GM23338 (cell line): Measurements from ENCODE around the gene DNAJB6. TPM values are rescaled to one million over a fixed set of nuclear protein-coding genes. Genes with fewer than 3 reads are reported as not detected.

Source experiments
- ATAC-seq: fragments of 200-7000 bp; cut with Tn5 transposase; 3 replicates; pipeline ENCODE4 v1.9.1; 2020
- DNase-seq: peaks from one replicate; pipeline ENCODE4 v3.0.0-alpha.2; 2015; ENCODE audit warnings: low spot score
- H2AFZ ChIP-seq: fragments of 200-600 bp; sonication (generic); 2 replicates; pipeline ENCODE4 v1.8.0; 2016; ENCODE audit warnings: antibody characterized with exemption, mild to moderate bottlenecking, moderate library complexity
- H3F3A ChIP-seq: fragments of 200-600 bp; sonication (generic); replicated peaks from 2 replicates; pipeline ENCODE4 v1.8.0; 2017; ENCODE audit warnings: antibody characterized with exemption, mixed run types, low read depth
- H3K27ac ChIP-seq: fragments of 200-600 bp; sonication (generic); 2 replicates; pipeline ENCODE4 v1.6.1; 2016; ENCODE audit warnings: low read depth
- H3K27me3 ChIP-seq: fragments of 200-600 bp; sonication (generic); 2 replicates; pipeline ENCODE4 v1.8.0; 2016; ENCODE audit warnings: mild to moderate bottlenecking, mixed run types, moderate library complexity; ENCODE audit not compliant: insufficient read depth
- H3K36me3 ChIP-seq: fragments of 200-600 bp; sonication (generic); 2 replicates; pipeline ENCODE4 v1.8.0; 2016; ENCODE audit warnings: mild to moderate bottlenecking; ENCODE audit not compliant: insufficient read depth
- H3K4me1 ChIP-seq: fragments of 200-600 bp; sonication (generic); 2 replicates; pipeline ENCODE4 v1.8.0; 2016; ENCODE audit warnings: mild to moderate bottlenecking, moderate library complexity; ENCODE audit not compliant: insufficient read depth
- H3K4me2 ChIP-seq: fragments of 200-600 bp; sonication (generic); 2 replicates; pipeline ENCODE4 v1.7.1; 2017; ENCODE audit warnings: mixed run types
- H3K4me3 ChIP-seq: fragments of 200-600 bp; sonication (generic); 2 replicates; pipeline ENCODE4 v1.6.1; 2016; ENCODE audit warnings: mixed run types
- H3K79me2 ChIP-seq: fragments of 200-600 bp; sonication (generic); replicated peaks from 2 replicates; pipeline ENCODE4 v1.8.0; 2017; ENCODE audit warnings: mild to moderate bottlenecking; ENCODE audit not compliant: insufficient read depth
- H3K9me2 ChIP-seq: fragments of 200-600 bp; sonication (generic); 2 replicates; pipeline ENCODE4 v1.8.0; 2017; ENCODE audit not compliant: insufficient read depth
- H4K20me1 ChIP-seq: fragments of 200-600 bp; sonication (generic); replicated peaks from 2 replicates; pipeline ENCODE4 v1.8.0; 2017; ENCODE audit warnings: mild to moderate bottlenecking; ENCODE audit not compliant: insufficient read depth
- H3K27ac Mint-ChIP-seq: 2 replicates; pipeline ENCODE4 v1.8.0; 2020; ENCODE audit warnings: inconsistent platforms, mild to moderate bottlenecking, moderate library complexity, mixed read lengths
- H3K27me3 Mint-ChIP-seq: 3 replicates; pipeline ENCODE4 v1.8.0; 2022; ENCODE audit warnings: low read depth, mild to moderate bottlenecking, moderate library complexity, mixed read lengths, inconsistent platforms; ENCODE audit not compliant: insufficient read depth, poor library complexity
- H3K36me3 Mint-ChIP-seq: 3 replicates; pipeline ENCODE4 v1.8.0; 2021; ENCODE audit warnings: low read depth, mild to moderate bottlenecking, inconsistent platforms, moderate library complexity, mixed read lengths
- H3K4me1 Mint-ChIP-seq: 3 replicates; pipeline ENCODE4 v1.8.0; 2020; ENCODE audit warnings: mild to moderate bottlenecking, inconsistent platforms, mixed read lengths
- H3K4me3 Mint-ChIP-seq: 3 replicates; pipeline ENCODE4 v1.8.0; 2021; ENCODE audit warnings: moderate library complexity, mild to moderate bottlenecking, inconsistent platforms, mixed read lengths
- H3K9me3 Mint-ChIP-seq: 3 replicates; pipeline ENCODE4 v1.8.0; 2020; ENCODE audit warnings: moderate library complexity, mild to moderate bottlenecking, inconsistent platforms, mixed read lengths
- CREB1 ChIP-seq: fragments of 250-450 bp; sonication (Bioruptor Pico); IDR thresholded peaks from 2 replicates; pipeline ENCODE4 v1.5.0; 2020; ENCODE audit warnings: low read depth, mild to moderate bottlenecking, moderate library complexity
- EZH2 ChIP-seq: fragments of 200-600 bp; sonication (generic); IDR thresholded peaks from one replicate; pipeline ENCODE4 v1.8.0; 2017; ENCODE audit warnings: antibody characterized with exemption, mild to moderate bottlenecking, low read depth; ENCODE audit not compliant: unreplicated experiment
- EZH2phosphoT487 ChIP-seq: fragments of 200-600 bp; sonication (generic); IDR thresholded peaks from one replicate; pipeline ENCODE4 v1.8.1; 2018; ENCODE audit warnings: antibody characterized with exemption; ENCODE audit not compliant: unreplicated experiment
- JUNB ChIP-seq: IDR thresholded peaks from one replicate; pipeline ENCODE4 v1.6.1; 2016; ENCODE audit warnings: antibody characterized with exemption; ENCODE audit not compliant: unreplicated experiment
- NANOG ChIP-seq: IDR thresholded peaks from 2 replicates; pipeline ENCODE4 v1.6.1; 2016; ENCODE audit warnings: antibody characterized with exemption, borderline replicate concordance
- POLR2AphosphoS5 ChIP-seq: IDR thresholded peaks from 2 replicates; pipeline ENCODE4 v1.6.1; 2016; ENCODE audit warnings: antibody characterized with exemption, low read depth
- STAT1 ChIP-seq: IDR thresholded peaks from one replicate; pipeline ENCODE4 v1.6.1; 2016; ENCODE audit warnings: antibody characterized with exemption; ENCODE audit not compliant: unreplicated experiment
- ZNF114 ChIP-seq: fragments of 250-450 bp; sonication (Bioruptor Pico); IDR thresholded peaks from 2 replicates; pipeline ENCODE4 v1.5.0; 2020; ENCODE audit warnings: mild to moderate bottlenecking, moderate library complexity
- ZNF331 ChIP-seq: fragments of 250-450 bp; sonication (Bioruptor Pico); IDR thresholded peaks from 2 replicates; pipeline ENCODE4 v1.5.0; 2020; ENCODE audit warnings: low read depth, mild to moderate bottlenecking, moderate library complexity
- polyA plus RNA-seq: library from polyadenylated mRNA; unstranded; fragments of >200 nt; fragmentation: Nextera tagmentation; extraction: Ambion mirVana; gene quantifications from 2 replicates; pipeline ENCODE4 v1.2.1, GENCODE V29; 2016
- total RNA-seq: library from RNA; depleted of rRNA; stranded (reverse); fragments of >200 nt; shearing (Covaris generic); gene quantifications from 2 replicates; pipeline ENCODE4 v1.2.3, GENCODE V29; 2014
- TF ChIP-seq, protein P1 (sequence below): IDR thresholded peaks from 2 replicates; pipeline ENCODE4 v1.6.1; 2016; ENCODE audit warnings: antibody characterized with exemption
- TF ChIP-seq, protein P2 (sequence below): fragments of 250-450 bp; sonication (Bioruptor Pico); IDR thresholded peaks from 2 replicates; pipeline ENCODE4 v1.5.0; 2020; ENCODE audit warnings: mild to moderate bottlenecking, moderate library complexity
- TF ChIP-seq, protein P3 (sequence below): IDR thresholded peaks from one replicate; pipeline ENCODE4 v1.6.1; 2018; ENCODE audit warnings: antibody characterized with exemption; ENCODE audit not compliant: unreplicated experiment
- TF ChIP-seq, protein P4 (sequence below), 2 experiments: fragments of 200-600 bp in 1 of 2; sonication (generic) in 1 of 2; conservative IDR thresholded peaks; 2 replicates each; pipeline versions ENCODE4 v1.5.1 to v1.6.1; 2016 to 2017; ENCODE audit warnings: antibody characterized with exemption in 2 of 2, low read depth in 2 of 2, mild to moderate bottlenecking in 2 of 2, moderate library complexity in 1 of 2

The DNAJB6 gene
- total and polyA plus RNA-seq, 2 experiments from 2014 or later: 308 to 322 TPM

DNA sequence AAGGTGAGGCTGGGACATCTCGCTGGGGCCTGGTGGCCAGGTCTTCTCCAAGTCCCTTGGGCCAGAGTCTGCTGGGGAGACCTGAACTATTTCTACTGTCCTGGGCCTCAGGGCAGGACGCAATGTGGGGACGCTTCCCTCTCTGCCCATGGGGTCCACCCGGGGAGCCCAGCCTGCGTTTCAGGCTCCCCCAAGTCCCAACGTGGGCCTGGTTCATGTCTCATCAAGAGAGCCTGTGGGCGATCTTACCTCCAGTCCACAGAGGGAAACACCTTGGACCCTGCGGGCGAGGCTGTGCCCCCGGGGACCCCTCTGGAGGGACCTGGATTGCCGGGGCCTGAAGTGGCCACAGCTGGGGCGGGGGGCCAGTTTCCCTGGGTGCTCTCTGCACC, 91.7 kb downstream of the DNAJB6 start:
- Histone ChIP-seq H3K79me2 (no peaks in the 10 kb centered on the region), H2AFZ (no peak overlapping the region), H3K9me2 (no peaks in the 10 kb centered on the region), H3K27me3 (no peaks in the 10 kb centered on the region), H3K4me3 (no peak overlapping the region), H3K4me1 (no peaks in the 10 kb centered on the region), H3K36me3 (no peaks in the 10 kb centered on the region), H3K27ac (no peak overlapping the region), H3F3A (0 out of 2 replicates have a peak, but pooled peaks cover 5% of the 10 kb centered on the region), H3K4me2 (no peak overlapping the region), H4K20me1 (no peaks in the 10 kb centered on the region)
- ATAC-seq (no peak), DNase-seq (no peak)
- H3K9me3 Mint-ChIP-seq: peaks cover 8% of the 10 kb centered on the region
- TF ChIP-seq NANOG (no peak), JUNB (no peak), ZNF114 (CRISPR knock-in tag) (no peak), EZH2 (no peak), POLR2AphosphoS5 (no peak), ZNF331 (CRISPR knock-in tag) (no peak), EZH2phosphoT487 (no peak), CREB1 (CRISPR knock-in tag) (no peak), STAT1 (no peak)
- TF ChIP-seq, protein P1, sequence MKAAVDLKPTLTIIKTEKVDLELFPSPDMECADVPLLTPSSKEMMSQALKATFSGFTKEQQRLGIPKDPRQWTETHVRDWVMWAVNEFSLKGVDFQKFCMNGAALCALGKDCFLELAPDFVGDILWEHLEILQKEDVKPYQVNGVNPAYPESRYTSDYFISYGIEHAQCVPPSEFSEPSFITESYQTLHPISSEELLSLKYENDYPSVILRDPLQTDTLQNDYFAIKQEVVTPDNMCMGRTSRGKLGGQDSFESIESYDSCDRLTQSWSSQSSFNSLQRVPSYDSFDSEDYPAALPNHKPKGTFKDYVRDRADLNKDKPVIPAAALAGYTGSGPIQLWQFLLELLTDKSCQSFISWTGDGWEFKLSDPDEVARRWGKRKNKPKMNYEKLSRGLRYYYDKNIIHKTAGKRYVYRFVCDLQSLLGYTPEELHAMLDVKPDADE: no peak
- TF ChIP-seq, protein P2, sequence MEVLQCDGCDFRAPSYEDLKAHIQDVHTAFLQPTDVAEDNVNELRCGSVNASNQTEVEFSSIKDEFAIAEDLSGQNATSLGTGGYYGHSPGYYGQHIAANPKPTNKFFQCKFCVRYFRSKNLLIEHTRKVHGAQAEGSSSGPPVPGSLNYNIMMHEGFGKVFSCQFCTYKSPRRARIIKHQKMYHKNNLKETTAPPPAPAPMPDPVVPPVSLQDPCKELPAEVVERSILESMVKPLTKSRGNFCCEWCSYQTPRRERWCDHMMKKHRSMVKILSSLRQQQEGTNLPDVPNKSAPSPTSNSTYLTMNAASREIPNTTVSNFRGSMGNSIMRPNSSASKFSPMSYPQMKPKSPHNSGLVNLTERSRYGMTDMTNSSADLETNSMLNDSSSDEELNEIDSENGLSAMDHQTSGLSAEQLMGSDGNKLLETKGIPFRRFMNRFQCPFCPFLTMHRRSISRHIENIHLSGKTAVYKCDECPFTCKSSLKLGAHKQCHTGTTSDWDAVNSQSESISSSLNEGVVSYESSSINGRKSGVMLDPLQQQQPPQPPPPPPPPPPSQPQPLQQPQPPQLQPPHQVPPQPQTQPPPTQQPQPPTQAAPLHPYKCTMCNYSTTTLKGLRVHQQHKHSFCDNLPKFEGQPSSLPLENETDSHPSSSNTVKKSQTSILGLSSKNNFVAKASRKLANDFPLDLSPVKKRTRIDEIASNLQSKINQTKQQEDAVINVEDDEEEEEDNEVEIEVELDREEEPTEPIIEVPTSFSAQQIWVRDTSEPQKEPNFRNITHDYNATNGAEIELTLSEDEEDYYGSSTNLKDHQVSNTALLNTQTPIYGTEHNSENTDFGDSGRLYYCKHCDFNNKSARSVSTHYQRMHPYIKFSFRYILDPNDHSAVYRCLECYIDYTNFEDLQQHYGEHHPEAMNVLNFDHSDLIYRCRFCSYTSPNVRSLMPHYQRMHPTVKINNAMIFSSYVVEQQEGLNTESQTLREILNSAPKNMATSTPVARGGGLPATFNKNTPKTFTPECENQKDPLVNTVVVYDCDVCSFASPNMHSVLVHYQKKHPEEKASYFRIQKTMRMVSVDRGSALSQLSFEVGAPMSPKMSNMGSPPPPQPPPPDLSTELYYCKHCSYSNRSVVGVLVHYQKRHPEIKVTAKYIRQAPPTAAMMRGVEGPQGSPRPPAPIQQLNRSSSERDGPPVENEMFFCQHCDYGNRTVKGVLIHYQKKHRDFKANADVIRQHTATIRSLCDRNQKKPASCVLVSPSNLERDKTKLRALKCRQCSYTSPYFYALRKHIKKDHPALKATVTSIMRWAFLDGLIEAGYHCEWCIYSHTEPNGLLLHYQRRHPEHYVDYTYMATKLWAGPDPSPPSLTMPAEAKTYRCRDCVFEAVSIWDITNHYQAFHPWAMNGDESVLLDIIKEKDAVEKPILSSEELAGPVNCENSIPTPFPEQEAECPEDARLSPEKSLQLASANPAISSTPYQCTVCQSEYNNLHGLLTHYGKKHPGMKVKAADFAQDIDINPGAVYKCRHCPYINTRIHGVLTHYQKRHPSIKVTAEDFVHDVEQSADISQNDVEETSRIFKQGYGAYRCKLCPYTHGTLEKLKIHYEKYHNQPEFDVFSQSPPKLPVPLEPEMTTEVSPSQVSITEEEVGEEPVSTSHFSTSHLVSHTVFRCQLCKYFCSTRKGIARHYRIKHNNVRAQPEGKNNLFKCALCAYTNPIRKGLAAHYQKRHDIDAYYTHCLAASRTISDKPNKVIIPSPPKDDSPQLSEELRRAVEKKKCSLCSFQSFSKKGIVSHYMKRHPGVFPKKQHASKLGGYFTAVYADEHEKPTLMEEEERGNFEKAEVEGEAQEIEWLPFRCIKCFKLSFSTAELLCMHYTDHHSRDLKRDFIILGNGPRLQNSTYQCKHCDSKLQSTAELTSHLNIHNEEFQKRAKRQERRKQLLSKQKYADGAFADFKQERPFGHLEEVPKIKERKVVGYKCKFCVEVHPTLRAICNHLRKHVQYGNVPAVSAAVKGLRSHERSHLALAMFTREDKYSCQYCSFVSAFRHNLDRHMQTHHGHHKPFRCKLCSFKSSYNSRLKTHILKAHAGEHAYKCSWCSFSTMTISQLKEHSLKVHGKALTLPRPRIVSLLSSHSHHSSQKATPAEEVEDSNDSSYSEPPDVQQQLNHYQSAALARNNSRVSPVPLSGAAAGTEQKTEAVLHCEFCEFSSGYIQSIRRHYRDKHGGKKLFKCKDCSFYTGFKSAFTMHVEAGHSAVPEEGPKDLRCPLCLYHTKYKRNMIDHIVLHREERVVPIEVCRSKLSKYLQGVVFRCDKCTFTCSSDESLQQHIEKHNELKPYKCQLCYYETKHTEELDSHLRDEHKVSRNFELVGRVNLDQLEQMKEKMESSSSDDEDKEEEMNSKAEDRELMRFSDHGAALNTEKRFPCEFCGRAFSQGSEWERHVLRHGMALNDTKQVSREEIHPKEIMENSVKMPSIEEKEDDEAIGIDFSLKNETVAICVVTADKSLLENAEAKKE (CRISPR knock-in tag): no peak
- TF ChIP-seq, protein P3, sequence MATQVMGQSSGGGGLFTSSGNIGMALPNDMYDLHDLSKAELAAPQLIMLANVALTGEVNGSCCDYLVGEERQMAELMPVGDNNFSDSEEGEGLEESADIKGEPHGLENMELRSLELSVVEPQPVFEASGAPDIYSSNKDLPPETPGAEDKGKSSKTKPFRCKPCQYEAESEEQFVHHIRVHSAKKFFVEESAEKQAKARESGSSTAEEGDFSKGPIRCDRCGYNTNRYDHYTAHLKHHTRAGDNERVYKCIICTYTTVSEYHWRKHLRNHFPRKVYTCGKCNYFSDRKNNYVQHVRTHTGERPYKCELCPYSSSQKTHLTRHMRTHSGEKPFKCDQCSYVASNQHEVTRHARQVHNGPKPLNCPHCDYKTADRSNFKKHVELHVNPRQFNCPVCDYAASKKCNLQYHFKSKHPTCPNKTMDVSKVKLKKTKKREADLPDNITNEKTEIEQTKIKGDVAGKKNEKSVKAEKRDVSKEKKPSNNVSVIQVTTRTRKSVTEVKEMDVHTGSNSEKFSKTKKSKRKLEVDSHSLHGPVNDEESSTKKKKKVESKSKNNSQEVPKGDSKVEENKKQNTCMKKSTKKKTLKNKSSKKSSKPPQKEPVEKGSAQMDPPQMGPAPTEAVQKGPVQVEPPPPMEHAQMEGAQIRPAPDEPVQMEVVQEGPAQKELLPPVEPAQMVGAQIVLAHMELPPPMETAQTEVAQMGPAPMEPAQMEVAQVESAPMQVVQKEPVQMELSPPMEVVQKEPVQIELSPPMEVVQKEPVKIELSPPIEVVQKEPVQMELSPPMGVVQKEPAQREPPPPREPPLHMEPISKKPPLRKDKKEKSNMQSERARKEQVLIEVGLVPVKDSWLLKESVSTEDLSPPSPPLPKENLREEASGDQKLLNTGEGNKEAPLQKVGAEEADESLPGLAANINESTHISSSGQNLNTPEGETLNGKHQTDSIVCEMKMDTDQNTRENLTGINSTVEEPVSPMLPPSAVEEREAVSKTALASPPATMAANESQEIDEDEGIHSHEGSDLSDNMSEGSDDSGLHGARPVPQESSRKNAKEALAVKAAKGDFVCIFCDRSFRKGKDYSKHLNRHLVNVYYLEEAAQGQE: no peak
- TF ChIP-seq, protein P4, sequence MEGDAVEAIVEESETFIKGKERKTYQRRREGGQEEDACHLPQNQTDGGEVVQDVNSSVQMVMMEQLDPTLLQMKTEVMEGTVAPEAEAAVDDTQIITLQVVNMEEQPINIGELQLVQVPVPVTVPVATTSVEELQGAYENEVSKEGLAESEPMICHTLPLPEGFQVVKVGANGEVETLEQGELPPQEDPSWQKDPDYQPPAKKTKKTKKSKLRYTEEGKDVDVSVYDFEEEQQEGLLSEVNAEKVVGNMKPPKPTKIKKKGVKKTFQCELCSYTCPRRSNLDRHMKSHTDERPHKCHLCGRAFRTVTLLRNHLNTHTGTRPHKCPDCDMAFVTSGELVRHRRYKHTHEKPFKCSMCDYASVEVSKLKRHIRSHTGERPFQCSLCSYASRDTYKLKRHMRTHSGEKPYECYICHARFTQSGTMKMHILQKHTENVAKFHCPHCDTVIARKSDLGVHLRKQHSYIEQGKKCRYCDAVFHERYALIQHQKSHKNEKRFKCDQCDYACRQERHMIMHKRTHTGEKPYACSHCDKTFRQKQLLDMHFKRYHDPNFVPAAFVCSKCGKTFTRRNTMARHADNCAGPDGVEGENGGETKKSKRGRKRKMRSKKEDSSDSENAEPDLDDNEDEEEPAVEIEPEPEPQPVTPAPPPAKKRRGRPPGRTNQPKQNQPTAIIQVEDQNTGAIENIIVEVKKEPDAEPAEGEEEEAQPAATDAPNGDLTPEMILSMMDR (conservative IDR thresholded peaks at IDR 0.05; ENCODE audit: low read depth in 2 of 2): no peak
- H3K4me1 Mint-ChIP-seq: peaks cover 4% of the 10 kb centered on the region; the same call in 2 of the 3 replicates
- H3K27me3 Mint-ChIP-seq: peaks cover 8% of the 10 kb centered on the region
- H3K36me3 Mint-ChIP-seq: peaks cover 9% of the 10 kb centered on the region
- no peak overlapping the region for H3K4me3 Mint-ChIP-seq
- H3K27ac Mint-ChIP-seq: no peak overlapping the region
